Loucy (cell line): ENCODE results near the gene CIAO3.

Experiments used
- H2AFZ ChIP-seq: fragments of 200-600 bp; sonication (generic); 2 replicates; pipeline ENCODE4 v1.6.0; 2016; ENCODE audit warnings: antibody characterized with exemption, mild to moderate bottlenecking, low read length, moderate library complexity
- H3F3A ChIP-seq: fragments of 200-600 bp; 2 replicates; pipeline ENCODE4 v1.6.0; 2016; ENCODE audit warnings: antibody characterized with exemption, low read depth, mild to moderate bottlenecking
- H3K27me3 ChIP-seq: fragments of 200-600 bp; sonication (generic); 2 replicates; pipeline ENCODE4 v1.6.1; 2014; ENCODE audit warnings: low read length, mild to moderate bottlenecking; ENCODE audit not compliant: insufficient read depth, poor library complexity, severe bottlenecking
- H3K36me3 ChIP-seq: fragments of 200-600 bp; sonication (generic); 2 replicates; pipeline ENCODE4 v1.6.1; 2016; ENCODE audit warnings: low read length; ENCODE audit not compliant: insufficient read depth
- H3K4me1 ChIP-seq: fragments of 200-600 bp; sonication (generic); 2 replicates; pipeline ENCODE4 v1.5.1; 2014; ENCODE audit warnings: low read length, mild to moderate bottlenecking; ENCODE audit not compliant: insufficient read depth, poor library complexity, severe bottlenecking
- H3K4me2 ChIP-seq: fragments of 200-600 bp; sonication (generic); 2 replicates; pipeline ENCODE4 v1.6.0; 2014; ENCODE audit warnings: antibody characterized with exemption, low read length, low read depth, mild to moderate bottlenecking; ENCODE audit not compliant: poor library complexity, severe bottlenecking
- H3K4me3 ChIP-seq: fragments of 200-600 bp; sonication (generic); 2 replicates; pipeline ENCODE4 v1.5.1; 2014; ENCODE audit warnings: low read length, mild to moderate bottlenecking, mixed read lengths; ENCODE audit not compliant: poor library complexity, severe bottlenecking
- H3K79me2 ChIP-seq: fragments of 200-600 bp; sonication (generic); 2 replicates; pipeline ENCODE4 v1.6.1; 2014; ENCODE audit warnings: low read length; ENCODE audit not compliant: insufficient read depth
- H3K9ac ChIP-seq: fragments of 200-600 bp; sonication (generic); 2 replicates; pipeline ENCODE4 v1.6.0; 2014; ENCODE audit warnings: mild to moderate bottlenecking, low read depth, low read length, moderate library complexity; ENCODE audit not compliant: poor library complexity, severe bottlenecking
- H3K9me2 ChIP-seq: fragments of 200-600 bp; sonication (generic); replicated peaks from 2 replicates; pipeline ENCODE4 v1.6.1; 2016; ENCODE audit warnings: low read depth, low read length, mixed read lengths
- H3K9me3 ChIP-seq: fragments of 200-600 bp; sonication (generic); 2 replicates; pipeline ENCODE4 v1.6.1; 2014; ENCODE audit warnings: mild to moderate bottlenecking, antibody characterized with exemption, low read length, low read depth; ENCODE audit not compliant: insufficient read depth
- H4K20me1 ChIP-seq: fragments of 200-600 bp; sonication (generic); 2 replicates; pipeline ENCODE4 v1.6.0; 2014; ENCODE audit warnings: antibody characterized with exemption, low read length, mild to moderate bottlenecking; ENCODE audit not compliant: insufficient read depth, poor library complexity, severe bottlenecking
- CTCF ChIP-seq: fragments of 200-600 bp; sonication (generic); conservative IDR thresholded peaks from 2 replicates; pipeline ENCODE4 v1.5.1; 2014; ENCODE audit warnings: mild to moderate bottlenecking, antibody characterized with exemption, low read length
- EZH2phosphoT487 ChIP-seq: fragments of 200-600 bp; IDR thresholded peaks from 2 replicates; pipeline ENCODE4 v1.6.1; 2018; ENCODE audit warnings: antibody characterized with exemption, mild to moderate bottlenecking, moderate library complexity, borderline replicate concordance

Gene CIAO3

GRCh38 chr16:736936-737481, 3.8 kb downstream of the CIAO3 start:
- Histone ChIP-seq H3K79me2 (peaks cover 7% of the 10 kb centered on the region; the same call in 1 of the 2 replicates), H3K9me2 (no peaks in the 10 kb centered on the region), H3K9me3 (no peaks in the 10 kb centered on the region), H3K4me2 (no peak overlapping the region), H4K20me1 (no peaks in the 10 kb centered on the region), H3F3A (no peaks in the 10 kb centered on the region), H3K9ac (no peak overlapping the region), H3K36me3 (no peaks in the 10 kb centered on the region), H3K4me1 (no peaks in the 10 kb centered on the region), H3K27me3 (no peaks in the 10 kb centered on the region), H2AFZ (no peak overlapping the region), H3K4me3 (no peak overlapping the region)
- no peak for TF ChIP-seq CTCF
- no peak for TF ChIP-seq EZH2phosphoT487

GRCh38 chr16:735982-736453, 4.8 kb downstream of the CIAO3 start:
- Histone ChIP-seq H3K9me2 (no peaks in the 10 kb centered on the region), H2AFZ (no peak overlapping the region), H3K4me2 (no peak overlapping the region), H3K4me1 (no peaks in the 10 kb centered on the region), H3K36me3 (no peaks in the 10 kb centered on the region), H3K27me3 (no peaks in the 10 kb centered on the region), H4K20me1 (no peaks in the 10 kb centered on the region), H3K9me3 (no peaks in the 10 kb centered on the region), H3K9ac (no peak overlapping the region), H3K79me2 (peaks cover 7% of the 10 kb centered on the region; the same call in 1 of the 2 replicates), H3K4me3 (no peak overlapping the region), H3F3A (no peaks in the 10 kb centered on the region)
- no peak for TF ChIP-seq CTCF
- TF ChIP-seq EZH2phosphoT487 = no peak

- Histone ChIP-seq H3K9ac (no peak overlapping the region), H3K4me3 (no peak overlapping the region), H2AFZ (no peak overlapping the region), H3K4me2 (no peak overlapping the region), H3K4me1 (no peaks in the 10 kb centered on the region), H4K20me1 (no peaks in the 10 kb centered on the region), H3K79me2 (peaks cover 4% of the 10 kb centered on the region; the same call in 1 of the 2 replicates), H3K9me2 (no peaks in the 10 kb centered on the region), H3K27me3 (no peaks in the 10 kb centered on the region), H3K9me3 (no peaks in the 10 kb centered on the region), H3F3A (no peaks in the 10 kb centered on the region), H3K36me3 (no peaks in the 10 kb centered on the region)
- TF ChIP-seq EZH2phosphoT487 = no peak
Measured at GRCh38 chr16:734981-735881, 5.6 kb downstream of the CIAO3 start.
